Endothelial cell of umbilical vein (primary cell): ENCODE results near the gene THAP4. TPM values are rescaled to one million over a fixed set of nuclear protein-coding genes. Genes with fewer than 3 reads are reported as not detected.

ENCODE experiments used
- BruUV-seq: library from RNA; stranded (reverse); fragments of 400-500 nt; replicated peaks from 2 replicates; lab custom pipeline; 2021; lab: Mats Ljungman, UMichigan
- CTCF ChIA-PET: fragments of 300-600, 350-600 bp; sonication (Branson Sonifier 250); formaldehyde crosslinking; loops from one replicate; lab custom pipeline; 2021; ENCODE audit warnings: antibody characterized with exemption, inconsistent platforms; lab: Charles Lee
- POLR2A ChIA-PET: fragments of 300-600, 350-600 bp; sonication (Branson Sonifier 250); formaldehyde crosslinking; loops from one replicate; lab custom pipeline; 2021; ENCODE audit warnings: antibody characterized with exemption, inconsistent platforms; lab: Charles Lee
- DNase-seq: peaks from one replicate; pipeline ENCODE4 v3.0.0-alpha.2; 2011; ENCODE audit warnings: low read depth, low spot score
- FAIRE-seq: peaks from 2 replicates; lab custom pipeline; 2011; peaks lifted over from hg19 to GRCh38; lab: Jason Lieb, UNC
- H2AFZ ChIP-seq: 2 replicates; pipeline ENCODE4 v1.6.0; 2012; ENCODE audit warnings: low read depth, low read length, control low read depth, inconsistent platforms
- H3K27ac ChIP-seq: 2 replicates; pipeline ENCODE4 v1.5.1; 2011; ENCODE audit warnings: low read depth, mild to moderate bottlenecking, control low read depth, low read length, moderate library complexity; ENCODE audit not compliant: insufficient read depth
- H3K27me3 ChIP-seq, 2 experiments: 2 replicates each; pipeline versions ENCODE4 v1.6.0 to v1.6.1; 2011; ENCODE audit warnings: low read length in 2 of 2, mixed read lengths in 1 of 2; ENCODE audit not compliant: control insufficient read depth in 2 of 2, insufficient read depth in 2 of 2
- H3K36me3 ChIP-seq, 2 experiments: 2 replicates in 1 of 2; 3 replicates in 1 of 2; pipeline ENCODE4 v1.5.1; 2011; ENCODE audit warnings: low read length in 2 of 2, mild to moderate bottlenecking in 1 of 2, moderate library complexity in 1 of 2; ENCODE audit not compliant: control insufficient read depth in 2 of 2, insufficient read depth in 2 of 2; ENCODE audit errors: extremely low read depth in 1 of 2
- H3K4me1 ChIP-seq: 3 replicates; pipeline ENCODE4 v1.5.1; 2011; ENCODE audit warnings: mild to moderate bottlenecking, low read length; ENCODE audit not compliant: control insufficient read depth, insufficient read depth; ENCODE audit errors: extremely low read depth
- H3K4me2 ChIP-seq: 2 replicates; pipeline ENCODE4 v1.6.1; 2011; ENCODE audit warnings: low read length, control low read depth, mixed read lengths; ENCODE audit not compliant: insufficient read depth
- H3K4me3 ChIP-seq, 3 experiments: fragments of 200-600 bp in 1 of 3; sonication (generic), shearing (Covaris generic) in 1 of 3; replicated peaks in 1 of 3; 2 replicates each; pipeline ENCODE4 v1.5.1; 2011 to 2016; ENCODE audit warnings: control low read depth in 3 of 3, low read length in 3 of 3, mild to moderate bottlenecking in 2 of 3, inconsistent platforms in 1 of 3, low read depth in 1 of 3, moderate library complexity in 1 of 3; ENCODE audit not compliant: insufficient read depth in 1 of 3
- H3K79me2 ChIP-seq: 2 replicates; pipeline ENCODE4 v1.6.0; 2012; ENCODE audit warnings: low read length, inconsistent platforms; ENCODE audit not compliant: control insufficient read depth, insufficient read depth
- H3K9ac ChIP-seq: replicated peaks from 2 replicates; pipeline ENCODE3; 2011; ENCODE audit warnings: low read length, control low read depth; ENCODE audit not compliant: insufficient read depth; ENCODE audit errors: extremely low read depth
- H3K9me1 ChIP-seq: replicated peaks from 3 replicates; pipeline ENCODE4 v1.6.0; 2011; ENCODE audit warnings: mild to moderate bottlenecking, low read length; ENCODE audit not compliant: control insufficient read depth, insufficient read depth; ENCODE audit errors: extremely low read depth
- H3K9me3 ChIP-seq: replicated peaks from 2 replicates; pipeline ENCODE4 v1.5.1; 2012; ENCODE audit warnings: low read length, inconsistent platforms; ENCODE audit not compliant: control insufficient read depth, insufficient read depth
- H4K20me1 ChIP-seq: replicated peaks from 2 replicates; pipeline ENCODE3; 2011; ENCODE audit warnings: mild to moderate bottlenecking, low read length; ENCODE audit not compliant: control insufficient read depth, insufficient read depth; ENCODE audit errors: extremely low read depth
- CTCF ChIP-seq, 2 donors: IDR thresholded peaks; 1 replicate in 1 of 2; 2 replicates in 1 of 2; pipeline ENCODE4 v1.5.1; 2011; ENCODE audit warnings: low read length in 2 of 2, mild to moderate bottlenecking in 2 of 2, moderate library complexity in 2 of 2, control low read depth in 1 of 2, inconsistent platforms in 1 of 2, low read depth in 1 of 2; ENCODE audit not compliant: insufficient read depth in 1 of 2; ENCODE audit errors: extremely low read depth in 1 of 2
- GATA2 ChIP-seq: IDR thresholded peaks from 2 replicates; pipeline ENCODE4 v1.7.0; 2011; ENCODE audit warnings: low read depth, mild to moderate bottlenecking, moderate library complexity, mixed read lengths, low read length; ENCODE audit not compliant: insufficient read length, insufficient read depth
- JUN ChIP-seq: IDR thresholded peaks from 2 replicates; pipeline ENCODE4 v1.6.1; 2011; ENCODE audit warnings: borderline replicate concordance, low read depth; ENCODE audit not compliant: insufficient read length, insufficient read depth
- MYC ChIP-seq: IDR thresholded peaks from one replicate; pipeline ENCODE4 v1.6.1; 2011; ENCODE audit warnings: mild to moderate bottlenecking, low read depth, low read length
- POLR2AphosphoS5 ChIP-seq: IDR thresholded peaks from 2 replicates; pipeline ENCODE4 v1.6.1; 2012; ENCODE audit warnings: low read depth, mild to moderate bottlenecking, control low read depth, low read length, moderate library complexity; ENCODE audit not compliant: insufficient read depth
- dilution Hi-C: fragments of 300-500 bp; cut with MboI; formaldehyde crosslinking; loops from one replicate; pipeline ENCODE4 v1.15.0; 2019; ENCODE audit warnings: low sequenced_read_pairs; ENCODE audit not compliant: extremely low pct_ligation_motif_present
- intact Hi-C: fragments of 100-400 bp; cut with micrococcal nuclease; formaldehyde crosslinking; loops from one replicate; pipeline ENCODE4 v1.10.0; 2022
- polyA plus RNA-seq, 4 experiments: library from polyadenylated mRNA; depleted of rRNA in 3 of 4; stranded (reverse) in 3 of 4; unstranded in 1 of 4; fragments of >200 nt; gene quantifications; 2 replicates each; pipeline versions ENCODE4 v1.2.1 to v1.2.3, GENCODE V29; 2011 to 2012; ENCODE audit warnings: missing spikeins in 1 of 4
- total RNA-seq: library from RNA; stranded (reverse); gene quantifications from 2 replicates; pipeline ENCODE4 v1.2.3, GENCODE V29; 2021
- TF ChIP-seq, protein P1 (sequence below): IDR thresholded peaks from 2 replicates; pipeline ENCODE4 v1.6.1; 2011; ENCODE audit not compliant: insufficient read depth, insufficient read length

Gene THAP4
- total and polyA plus RNA-seq, 2 donors (not counting 3 experiments of a cell fraction or from before 2014, with no cell fraction given), result 45.4 to 47.4 TPM

DNA sequence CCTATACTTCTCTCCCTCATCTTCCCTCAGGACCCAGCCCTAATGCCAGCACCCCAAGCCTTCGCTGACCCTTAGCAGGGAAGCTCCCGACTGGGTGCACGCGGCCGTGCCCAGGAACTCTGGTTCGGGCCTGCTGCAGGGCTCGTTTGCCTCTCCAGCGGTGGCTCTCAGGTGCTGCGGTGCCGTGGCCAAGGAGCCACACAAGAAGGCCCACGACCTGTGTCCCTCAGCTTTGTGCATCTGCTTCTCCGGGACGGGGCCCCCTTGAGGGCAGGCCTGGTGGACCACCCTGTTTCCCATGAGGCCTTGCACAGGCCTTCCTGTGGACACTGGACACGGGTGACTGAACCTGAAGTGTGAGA, 60.7 kb downstream of the THAP4 start:
- no TSS peak for BruUV-seq
- Histone ChIP-seq H3K79me2 (no peaks in the 10 kb centered on the region), H3K27ac (no peak overlapping the region), H3K9me3 (no peaks in the 10 kb centered on the region), H3K27me3 (no peaks in the 10 kb centered on the region), H3K9me1 (no peaks in the 10 kb centered on the region), H3K4me3 (no peak overlapping the region), H3K4me2 (no peak overlapping the region), H4K20me1 (no peaks in the 10 kb centered on the region), H3K36me3 (peaks cover 3 to 18% of the 10 kb centered on the region in 2 experiments), H2AFZ (no peak overlapping the region), H3K9ac (no peak overlapping the region), H3K4me1 (no peaks in the 10 kb centered on the region)
- no peak for FAIRE-seq
- intact Hi-C loops, result no loop called here
- ChIA-PET POLR2A (no interaction called here), CTCF (interaction anchor here (0.7 kb wide), 1 partner anchor 12 kb away, joined by 3 read pairs; no protein-coding TSS in a partner anchor)
- no peak for DNase-seq
- dilution Hi-C loops, result no loop called here
- no peak for TF ChIP-seq POLR2AphosphoS5
- no peak for TF ChIP-seq CTCF (IDR thresholded peaks at IDR 0.05; ENCODE audit: extremely low read depth in 1 of 2, insufficient read depth in 1 of 2, low read depth in 1 of 2, low read length in 2 of 2)
- no peak for TF ChIP-seq JUN
- TF ChIP-seq, protein P1, sequence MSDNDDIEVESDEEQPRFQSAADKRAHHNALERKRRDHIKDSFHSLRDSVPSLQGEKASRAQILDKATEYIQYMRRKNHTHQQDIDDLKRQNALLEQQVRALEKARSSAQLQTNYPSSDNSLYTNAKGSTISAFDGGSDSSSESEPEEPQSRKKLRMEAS, result no peak
- no peak for TF ChIP-seq GATA2
- no peak for TF ChIP-seq MYC
